NCI-H128 (cell line): ENCODE measurements around the gene SLCO3A1.

Source experiments
- DNase-seq: peaks from one replicate; lab custom pipeline; 2025; ENCODE audit not compliant: unreplicated experiment; lab: John Stamatoyannopoulos, UW

The SLCO3A1 gene

GRCh38 chr15:92092289-92093105, 239.0 kb downstream of the SLCO3A1 start:
- DNase-seq: no peak

- no peak for DNase-seq
Observed at GRCh38 chr15:92095693-92096092, 242.2 kb downstream of the SLCO3A1 start.

GRCh38 chr15:92097474-92098178, 244.1 kb downstream of the SLCO3A1 start:
- peak; percentile 17 for DNase-seq

DNA sequence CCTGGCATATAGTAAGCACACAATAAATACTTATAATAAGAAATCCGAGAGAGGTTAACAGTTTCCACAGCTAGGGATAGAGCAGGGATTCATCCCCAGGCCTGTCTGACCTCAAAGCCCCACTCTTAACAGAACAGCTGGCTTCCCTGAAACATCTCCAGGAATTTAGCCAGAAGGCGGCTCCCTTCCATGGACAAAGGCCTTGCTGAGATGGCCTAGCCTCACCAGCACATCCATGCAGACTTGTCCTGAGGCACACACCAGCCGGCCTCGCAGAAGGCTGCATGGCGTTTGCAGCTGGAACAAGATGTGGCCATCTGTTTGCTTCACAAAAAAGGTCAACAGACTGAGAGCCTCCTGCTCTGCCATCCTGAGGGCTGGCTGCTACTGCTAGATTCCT, 245.4 kb downstream of the SLCO3A1 start:
- no peak for DNase-seq

DNA sequence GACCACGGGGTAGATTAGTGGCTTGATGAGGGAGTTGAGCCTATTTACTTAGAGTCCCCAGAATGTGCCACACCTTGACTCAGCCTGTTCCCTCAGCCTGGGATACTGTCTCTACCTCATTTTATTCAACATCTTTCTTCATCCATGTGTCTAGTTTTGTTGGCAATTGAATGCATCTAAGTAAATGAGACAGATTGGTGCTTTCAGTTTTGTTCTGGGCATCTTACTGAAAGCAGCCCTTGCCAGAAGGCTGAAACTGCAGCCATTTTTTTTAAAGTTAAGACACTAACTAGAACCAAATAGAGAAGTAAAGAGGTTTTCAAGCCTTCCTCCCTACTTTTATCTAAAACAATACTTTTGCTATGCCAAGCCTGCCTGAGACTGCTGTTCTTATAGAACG, 246.8 kb downstream of the SLCO3A1 start:
- DNase-seq: no peak

GRCh38 chr15:92100751-92101150, 247.2 kb downstream of the SLCO3A1 start:
- no peak for DNase-seq

DNA sequence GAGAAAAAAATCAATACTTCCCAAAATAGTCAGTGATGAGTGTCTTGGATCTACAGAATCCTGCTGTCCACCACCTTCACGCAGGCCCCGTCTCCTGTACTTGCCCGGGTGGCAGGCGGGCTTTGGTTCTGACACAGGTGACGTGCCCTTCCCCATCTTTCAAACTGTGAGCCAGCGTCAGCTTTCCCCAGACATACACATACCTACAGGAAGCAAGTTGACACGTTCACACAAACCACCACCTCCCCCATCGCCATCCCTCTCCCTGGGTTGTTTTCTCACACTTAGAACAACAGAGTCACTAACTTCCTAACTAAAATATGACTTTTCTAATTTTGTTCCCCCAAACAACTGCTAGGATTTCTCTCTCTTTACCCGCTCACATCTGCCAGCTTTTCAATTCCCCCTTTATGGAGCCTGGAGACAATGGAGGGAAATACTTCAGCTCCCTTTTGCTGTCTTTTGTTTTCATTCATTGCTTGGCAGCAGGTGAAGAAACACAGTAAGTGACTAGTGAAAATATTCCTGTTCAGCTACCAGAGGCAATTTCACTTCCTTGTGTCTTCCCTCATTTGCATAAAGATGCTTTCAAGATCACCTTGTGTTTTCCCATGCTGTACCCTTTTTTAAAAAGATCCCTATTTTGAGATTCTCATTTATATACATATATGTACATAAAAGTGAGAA, 248.3 kb downstream of the SLCO3A1 start:
- DNase-seq: no peak

DNA sequence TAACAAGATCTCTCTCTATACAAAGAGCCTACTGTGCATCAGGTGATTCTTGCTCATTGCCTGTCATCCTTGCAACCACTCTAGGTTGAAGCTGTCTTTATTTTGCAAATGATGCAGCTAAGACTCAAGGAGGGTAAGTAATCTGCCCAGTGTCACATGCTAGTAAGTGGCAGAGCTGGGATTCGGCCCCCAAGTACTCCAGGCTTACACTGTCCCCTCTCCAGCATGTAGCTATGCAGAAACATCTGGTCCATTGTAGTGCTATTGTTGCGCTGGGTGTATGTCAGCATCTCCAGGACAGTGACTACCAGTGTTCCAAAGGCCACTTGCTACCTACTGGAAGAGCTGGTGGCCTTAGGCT, 248.9 kb downstream of the SLCO3A1 start:
- no peak for DNase-seq

DNA sequence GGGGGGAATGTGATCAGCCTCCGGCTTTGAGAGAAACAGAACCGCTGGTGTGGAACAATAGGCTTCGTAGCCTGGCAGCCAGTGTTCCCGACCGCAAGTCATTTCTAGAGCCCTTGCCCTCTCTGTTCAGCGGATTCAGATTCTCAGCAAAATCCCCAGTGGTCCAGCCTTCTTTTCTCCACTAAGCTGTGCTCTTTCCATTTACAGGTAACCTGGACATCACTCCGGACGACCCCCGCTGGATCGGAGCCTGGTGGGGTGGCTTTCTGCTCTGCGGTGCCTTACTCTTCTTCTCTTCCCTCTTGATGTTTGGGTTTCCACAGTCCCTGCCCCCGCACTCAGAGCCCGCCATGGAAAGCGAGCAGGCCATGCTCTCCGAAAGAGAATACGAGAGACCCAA, 250.6 kb downstream of the SLCO3A1 start:
- no peak for DNase-seq

- DNase-seq: no peak
Observed at GRCh38 chr15:92105611-92106010, 252.1 kb downstream of the SLCO3A1 start.

DNA sequence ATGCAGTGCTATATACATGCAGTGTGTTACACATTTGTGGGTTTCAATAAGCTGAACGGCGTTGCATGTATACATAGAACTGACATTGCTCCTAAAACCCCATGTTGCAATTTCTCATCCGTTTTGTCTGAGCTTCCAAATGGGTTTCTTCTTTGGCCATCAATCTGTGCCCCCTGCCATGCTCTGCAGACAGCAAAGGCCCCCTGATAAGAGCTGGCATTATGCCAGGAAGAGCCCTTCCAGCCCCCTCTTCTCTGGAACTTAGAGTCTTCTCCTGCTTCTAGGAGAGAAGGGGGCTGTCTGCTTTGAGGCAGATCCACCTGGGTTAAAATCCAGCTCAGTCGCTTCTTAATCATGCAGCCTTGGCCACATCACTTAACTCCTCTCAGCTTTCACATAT, 254.0 kb downstream of the SLCO3A1 start:
- DNase-seq: no peak

GRCh38 chr15:92109191-92109873, 255.8 kb downstream of the SLCO3A1 start:
- DNase-seq: peak; percentile 85

GRCh38 chr15:92111291-92111690, 257.8 kb downstream of the SLCO3A1 start:
- DNase-seq: no peak

DNA sequence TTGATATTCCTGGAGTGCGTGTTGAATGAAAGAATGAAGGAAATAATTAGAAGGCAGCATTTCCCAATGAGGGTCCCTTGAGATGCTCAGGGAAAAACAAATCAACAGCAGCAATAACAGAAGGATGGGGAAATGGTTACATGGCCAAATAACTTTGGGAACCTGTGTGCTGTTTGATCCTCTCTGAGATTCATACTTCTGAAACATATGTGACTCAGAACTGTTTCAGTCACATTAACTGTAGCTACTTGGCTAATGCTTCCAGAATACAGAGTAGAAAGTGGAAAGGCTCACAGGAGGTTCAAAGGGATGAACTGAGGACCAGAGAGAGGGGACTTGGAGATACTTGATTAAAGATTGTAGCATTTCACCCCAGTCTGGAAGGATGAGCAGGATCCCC, 258.2 kb downstream of the SLCO3A1 start:
- DNase-seq: no peak

GRCh38 chr15:92112180-92112579, 258.7 kb downstream of the SLCO3A1 start:
- DNase-seq: no peak

DNA sequence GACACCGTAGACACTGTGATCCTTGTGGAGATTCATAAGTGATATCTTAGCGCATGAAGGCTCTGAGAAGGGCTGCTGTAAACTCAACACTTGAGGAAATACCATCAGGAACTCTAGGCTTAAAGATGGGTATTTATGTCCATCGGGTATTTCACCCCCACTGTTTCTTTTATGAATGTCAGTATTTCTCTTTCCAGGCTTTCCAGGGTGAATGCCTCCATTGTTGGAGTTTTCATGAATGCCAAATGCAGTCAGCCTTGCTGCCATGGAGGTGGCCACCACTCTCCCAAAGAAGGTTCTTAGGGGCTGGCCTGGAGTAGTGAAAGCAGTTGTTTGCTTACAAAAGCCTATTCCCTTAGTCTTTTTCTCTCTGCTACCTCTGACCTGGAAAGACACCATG, 259.2 kb downstream of the SLCO3A1 start:
- DNase-seq: no peak

DNA sequence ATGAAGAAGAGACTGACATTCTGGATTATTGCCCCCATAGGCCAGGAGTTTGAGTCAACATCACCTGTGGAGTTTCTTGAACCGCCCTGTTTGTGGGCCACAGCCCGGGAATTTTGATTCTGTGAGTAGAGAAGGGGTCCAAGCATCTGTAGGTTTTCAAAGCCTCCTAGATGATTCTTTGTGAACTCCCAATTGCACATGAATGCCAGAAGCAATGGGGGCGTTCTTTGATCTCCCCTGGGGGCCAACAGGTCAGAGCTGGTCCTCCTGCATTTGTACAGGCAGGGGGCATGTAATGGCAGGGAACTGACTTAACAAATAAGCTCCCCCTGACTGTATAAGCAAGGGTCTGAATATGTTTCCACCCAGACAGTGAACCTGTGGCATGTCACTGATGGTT, 260.3 kb downstream of the SLCO3A1 start:
- DNase-seq: no peak

- no peak for DNase-seq
Observed at GRCh38 chr15:92115834-92116233, 262.3 kb downstream of the SLCO3A1 start.

GRCh38 chr15:92116330-92116729, 262.8 kb downstream of the SLCO3A1 start:
- DNase-seq: no peak

DNA sequence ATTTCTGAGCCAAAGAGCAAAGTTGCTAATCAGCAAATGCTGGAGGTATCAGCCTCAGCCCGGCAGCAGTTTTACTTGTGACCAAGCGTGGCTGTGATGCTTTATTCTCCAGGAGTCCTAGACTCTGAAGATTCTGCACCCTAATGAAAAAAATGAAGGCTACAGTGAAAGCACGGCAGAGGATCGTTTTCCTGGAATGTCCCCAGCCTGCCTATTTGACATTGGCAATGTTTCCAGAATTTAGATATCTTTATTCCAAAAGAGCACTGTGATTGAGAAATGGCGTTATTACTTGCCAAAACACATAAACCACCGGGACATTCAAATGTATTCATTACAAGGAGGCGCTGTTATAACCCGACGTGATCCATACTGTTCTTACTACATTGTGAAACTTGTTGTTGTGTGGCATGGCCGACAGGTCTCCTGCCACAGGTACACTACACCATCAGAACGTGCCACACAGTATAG, 263.8 kb downstream of the SLCO3A1 start:
- DNase-seq: no peak

- no peak for DNase-seq
Observed at GRCh38 chr15:92118162-92118935, 264.8 kb downstream of the SLCO3A1 start.
